Central memory CD8-positive, alpha-beta T cell (primary cell): ENCODE data around the gene POM121C.
"Not testable (repeated sequence)": the region's sequence is repeated elsewhere in the genome, so short reads cannot be mapped to it uniquely, and the experiment has no call there.

Experiments used
- ATAC-seq: fragments of 150-1000 bp; cut with Tn5 transposase; replicated peaks from 2 replicates; pipeline ENCODE4 v1.10.0; 2022; ENCODE audit warnings: mild to moderate bottlenecking, moderate FRiP score, moderate number of reproducible peaks; ENCODE audit not compliant: poor library complexity, severe bottlenecking; ENCODE audit errors: extremely low read depth
- DNase-seq, 2 donors: peaks; one replicate each; pipeline ENCODE4 v3.0.0; 2021; ENCODE audit warnings: low spot score in 2 of 2
- H3K27ac Mint-ChIP-seq: one replicate; pipeline ENCODE4 v1.8.0; 2022; ENCODE audit warnings: low read depth, mild to moderate bottlenecking, moderate library complexity, mixed read lengths
- H3K27me3 Mint-ChIP-seq: one replicate; pipeline ENCODE4 v1.8.0; 2022; ENCODE audit warnings: mixed read lengths
- H3K36me3 Mint-ChIP-seq: one replicate; pipeline ENCODE4 v1.8.0; 2022; ENCODE audit warnings: mild to moderate bottlenecking, moderate library complexity, mixed read lengths; ENCODE audit not compliant: insufficient read depth
- H3K4me1 Mint-ChIP-seq: one replicate; pipeline ENCODE4 v1.8.0; 2022; ENCODE audit warnings: mixed read lengths
- H3K4me3 Mint-ChIP-seq: one replicate; pipeline ENCODE4 v1.8.0; 2022; ENCODE audit warnings: mild to moderate bottlenecking, moderate library complexity, mixed read lengths
- H3K9me3 Mint-ChIP-seq: one replicate; pipeline ENCODE4 v1.8.0; 2022; ENCODE audit warnings: mixed read lengths

Gene POM121C

DNA sequence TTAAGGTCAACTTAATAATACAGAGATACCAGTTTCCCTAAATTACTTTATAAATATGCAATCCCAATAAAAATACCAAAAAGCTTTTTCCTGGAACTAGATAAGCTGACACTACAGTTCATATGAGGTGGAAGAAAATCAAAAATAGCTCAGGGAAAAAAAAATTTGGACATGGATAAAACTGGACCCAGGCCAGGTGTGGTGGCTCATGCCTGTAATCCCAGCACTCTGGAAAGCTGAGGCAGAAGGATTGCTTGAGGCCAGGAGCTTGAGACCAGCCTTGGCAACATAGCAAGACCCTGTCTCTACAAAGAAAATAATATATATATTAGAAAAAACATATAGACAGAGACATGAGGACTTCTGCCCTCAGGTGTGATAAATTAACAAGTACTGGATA is 8.6 kb downstream of the POM121C start:
- not testable (repeated sequence) for H3K4me1 Mint-ChIP-seq, H3K27ac Mint-ChIP-seq, H3K27me3 Mint-ChIP-seq, ATAC-seq, H3K4me3 Mint-ChIP-seq, DNase-seq, H3K9me3 Mint-ChIP-seq
- H3K36me3 Mint-ChIP-seq = peaks cover 27% of the 10 kb centered on the region

DNA sequence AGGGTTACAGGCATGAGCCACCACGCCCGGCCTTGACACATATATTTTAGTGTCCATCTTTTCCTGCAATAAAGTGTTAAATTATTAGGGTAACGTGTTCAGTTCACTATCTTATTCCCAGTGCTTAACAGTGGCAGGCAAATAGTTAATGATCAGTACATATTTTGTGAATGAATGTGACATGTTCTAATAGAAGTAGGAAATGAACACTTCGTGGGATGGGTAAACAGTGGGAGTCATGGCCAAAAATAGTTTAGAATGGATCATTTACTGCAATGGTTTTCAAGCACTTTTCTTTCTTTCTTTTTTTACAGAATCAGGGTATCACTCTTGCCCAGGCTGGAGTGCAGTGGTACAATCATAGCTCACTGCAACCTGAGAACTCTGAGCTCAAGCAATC is 15.9 kb downstream of the POM121C start:
- not testable (repeated sequence) for H3K4me3 Mint-ChIP-seq, H3K27ac Mint-ChIP-seq, DNase-seq, H3K9me3 Mint-ChIP-seq, H3K4me1 Mint-ChIP-seq, H3K27me3 Mint-ChIP-seq, ATAC-seq
- H3K36me3 Mint-ChIP-seq = peaks cover 28% of the 10 kb centered on the region

DNA sequence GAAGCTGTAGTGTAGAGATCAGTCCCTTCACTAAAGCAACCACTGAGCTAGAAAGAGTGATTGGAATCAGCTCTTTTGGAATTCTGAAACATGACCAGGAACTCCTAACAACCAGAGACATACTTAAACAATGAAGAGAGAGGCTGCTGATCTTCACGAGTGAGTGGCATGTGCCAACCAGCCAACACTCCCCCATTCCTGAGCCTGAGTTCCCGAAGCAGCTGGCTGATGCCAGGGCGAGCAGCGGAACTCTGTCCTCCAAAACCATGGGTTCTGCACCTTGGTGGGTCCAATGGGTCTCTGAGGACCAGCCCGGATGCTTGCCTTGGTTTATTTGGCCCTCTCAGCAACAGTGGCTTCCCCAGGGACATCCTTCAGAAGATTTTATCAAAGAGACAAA is 25.6 kb downstream of the POM121C start:
- not testable (repeated sequence) for ATAC-seq, H3K4me1 Mint-ChIP-seq, H3K27ac Mint-ChIP-seq

GRCh38 chr7:75458034-75458433 is 28.1 kb downstream of the POM121C start:
- not testable (repeated sequence) for DNase-seq, H3K4me3 Mint-ChIP-seq, ATAC-seq, H3K27ac Mint-ChIP-seq, H3K9me3 Mint-ChIP-seq, H3K4me1 Mint-ChIP-seq, H3K36me3 Mint-ChIP-seq, H3K27me3 Mint-ChIP-seq

More for the DNA sequence above, 25.6 kb downstream of the POM121C start:
- not testable (repeated sequence) for H3K27me3 Mint-ChIP-seq, H3K9me3 Mint-ChIP-seq, DNase-seq, H3K36me3 Mint-ChIP-seq, H3K4me3 Mint-ChIP-seq

- H3K4me3 Mint-ChIP-seq, ATAC-seq: not testable (repeated sequence)
Observed at GRCh38 chr7:75456403-75456802, 29.7 kb downstream of the POM121C start.

GRCh38 chr7:75452494-75452955 is 33.6 kb downstream of the POM121C start:
- H3K9me3 Mint-ChIP-seq, DNase-seq, H3K4me1 Mint-ChIP-seq, H3K36me3 Mint-ChIP-seq, H3K27me3 Mint-ChIP-seq, H3K27ac Mint-ChIP-seq, H3K4me3 Mint-ChIP-seq: not testable (repeated sequence)
- ATAC-seq = peak; percentile 86

More at GRCh38 chr7:75456403-75456802, 29.7 kb downstream of the POM121C start:
- not testable (repeated sequence) for DNase-seq, H3K4me1 Mint-ChIP-seq, H3K27ac Mint-ChIP-seq, H3K27me3 Mint-ChIP-seq, H3K36me3 Mint-ChIP-seq, H3K9me3 Mint-ChIP-seq

- ATAC-seq, H3K4me1 Mint-ChIP-seq, H3K4me3 Mint-ChIP-seq, DNase-seq, H3K9me3 Mint-ChIP-seq, H3K27me3 Mint-ChIP-seq, H3K27ac Mint-ChIP-seq, H3K36me3 Mint-ChIP-seq: not testable (repeated sequence)
Observed at GRCh38 chr7:75449946-75450345, 36.2 kb downstream of the POM121C start.

- H3K4me3 Mint-ChIP-seq = peak overlapping the region; percentile 86
- not testable (repeated sequence) for H3K27me3 Mint-ChIP-seq, H3K9me3 Mint-ChIP-seq
- peaks cover 11% of the 10 kb centered on the region for H3K4me1 Mint-ChIP-seq
- peaks cover 23% of the 10 kb centered on the region for H3K36me3 Mint-ChIP-seq
- ATAC-seq (peak; percentile 97), DNase-seq (peak; percentile 31 to 39)
- peak overlapping the region; percentile 95 for H3K27ac Mint-ChIP-seq
Observed at GRCh38 chr7:75442465-75443111, 43.5 kb downstream of the POM121C start.

GRCh38 chr7:75442101-75442464 is 44.0 kb downstream of the POM121C start:
- not testable (repeated sequence) for H3K27me3 Mint-ChIP-seq, DNase-seq, H3K9me3 Mint-ChIP-seq
- Mint-ChIP-seq H3K4me1 (peaks cover 11% of the 10 kb centered on the region), H3K27ac (peak overlapping the region; percentile 61), H3K36me3 (peaks cover 27% of the 10 kb centered on the region), H3K4me3 (peak overlapping the region; percentile 84)
- peak; percentile 44 for ATAC-seq

GRCh38 chr7:75439000-75439399 is 47.1 kb downstream of the POM121C start:
- ATAC-seq, H3K27me3 Mint-ChIP-seq, H3K9me3 Mint-ChIP-seq, H3K4me3 Mint-ChIP-seq, H3K27ac Mint-ChIP-seq, DNase-seq: not testable (repeated sequence)
- Mint-ChIP-seq H3K36me3 (peaks cover 51% of the 10 kb centered on the region), H3K4me1 (peaks cover 11% of the 10 kb centered on the region)

DNA sequence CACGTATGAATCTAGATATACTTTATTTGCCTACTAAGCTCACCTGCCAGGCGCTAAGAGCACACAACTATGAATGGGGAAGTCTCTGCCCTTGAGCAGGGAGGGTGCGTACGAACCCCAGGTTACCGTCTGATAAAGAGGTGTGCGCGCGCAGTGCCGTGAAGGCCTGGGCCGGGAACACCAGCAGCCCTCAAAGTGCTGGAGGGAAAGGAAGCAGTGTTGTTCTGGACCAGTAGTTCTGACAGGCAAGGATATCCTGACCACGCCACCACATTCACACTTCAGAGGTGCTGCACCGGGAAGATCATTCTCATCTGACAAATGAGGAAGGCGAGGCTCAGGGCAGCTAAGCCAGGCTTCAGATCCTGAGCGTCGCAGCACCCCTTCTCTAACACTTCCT is 62.6 kb downstream of the POM121C start:
- H3K27me3 Mint-ChIP-seq, ATAC-seq, DNase-seq, H3K9me3 Mint-ChIP-seq, H3K4me3 Mint-ChIP-seq, H3K27ac Mint-ChIP-seq: not testable (repeated sequence)
- peaks cover 16% of the 10 kb centered on the region for H3K4me1 Mint-ChIP-seq
- H3K36me3 Mint-ChIP-seq = peaks cover 23% of the 10 kb centered on the region

- H3K27me3 Mint-ChIP-seq, H3K4me1 Mint-ChIP-seq, H3K27ac Mint-ChIP-seq, H3K4me3 Mint-ChIP-seq, H3K9me3 Mint-ChIP-seq, DNase-seq: not testable (repeated sequence)
- peaks cover 23% of the 10 kb centered on the region for H3K36me3 Mint-ChIP-seq
- peak; percentile 29 for ATAC-seq
Observed at GRCh38 chr7:75421798-75422710, 64.0 kb downstream of the POM121C start.

GRCh38 chr7:75420152-75420551 is 65.9 kb downstream of the POM121C start:
- H3K27me3 Mint-ChIP-seq, H3K9me3 Mint-ChIP-seq, H3K4me1 Mint-ChIP-seq, DNase-seq, H3K4me3 Mint-ChIP-seq, ATAC-seq: not testable (repeated sequence)
- peak overlapping the region; percentile 80 for H3K27ac Mint-ChIP-seq
- peaks cover 33% of the 10 kb centered on the region for H3K36me3 Mint-ChIP-seq
